Measurements from ENCODE around the gene PLEKHM3.

DNA sequence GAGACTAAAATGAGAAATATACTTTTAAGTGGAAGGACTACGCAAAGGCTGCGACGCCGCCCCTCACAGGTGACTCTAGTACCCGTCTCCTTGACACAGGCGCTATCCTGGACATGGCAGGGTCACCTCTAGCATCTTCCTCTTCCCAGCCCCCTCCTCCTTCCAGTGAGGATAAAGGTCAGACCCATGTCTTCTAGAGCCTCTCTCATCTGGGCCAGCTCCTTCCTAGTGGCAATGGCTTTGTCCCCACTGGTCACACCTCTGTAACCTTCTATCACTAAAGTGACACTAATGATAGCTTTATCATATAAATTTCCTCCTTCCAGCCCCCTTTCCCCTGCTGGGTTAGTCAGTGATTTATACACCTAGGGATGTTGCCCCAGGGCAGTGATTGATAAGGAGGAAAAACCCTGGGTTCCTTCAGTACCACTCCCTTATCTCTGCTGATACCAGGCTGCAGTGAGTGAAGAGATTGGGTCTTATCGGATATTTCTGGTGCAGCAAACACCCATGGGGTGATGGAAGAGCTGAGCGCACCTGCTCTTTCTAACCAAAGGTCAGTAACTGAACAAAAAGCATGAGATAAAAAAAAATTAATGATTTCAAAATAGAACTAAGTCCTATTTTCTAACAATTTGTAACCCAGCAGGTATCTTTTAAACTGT lies 193.6 kb downstream of the PLEKHM3 start:
- no peak for TF ChIP-seq POLR2A (IDR thresholded peaks at IDR 0.05)
- TF ChIP-seq POLR2AphosphoS5 (IDR thresholded peaks at IDR 0.05) = no peak
